Endodermal cell (in vitro differentiated cells): Measurements from ENCODE around the gene LRRC7. TPM values are rescaled to one million over a fixed set of nuclear protein-coding genes. Genes with fewer than 3 reads are reported as not detected.
"Not testable (repeated sequence)": the region's sequence is repeated elsewhere in the genome, so short reads cannot be mapped to it uniquely, and the experiment has no call there.

ENCODE experiments used
- DNase-seq: peaks from one replicate; pipeline ENCODE4 v3.0.0-alpha.2; 2017
- H3K27ac ChIP-seq: 2 replicates; pipeline ENCODE4 v1.5.1; 2013; ENCODE audit warnings: mild to moderate bottlenecking, low read depth, low read length, moderate library complexity
- H3K27me3 ChIP-seq: 2 replicates; pipeline ENCODE4 v1.6.1; 2013; ENCODE audit warnings: mild to moderate bottlenecking, low read length, moderate library complexity; ENCODE audit not compliant: insufficient read depth, control insufficient read depth, poor library complexity, severe bottlenecking
- H3K36me3 ChIP-seq: 2 replicates; pipeline ENCODE4 v1.7.0; 2013; ENCODE audit warnings: mild to moderate bottlenecking, low read length, moderate library complexity; ENCODE audit not compliant: control insufficient read depth, insufficient read depth
- H3K4me1 ChIP-seq: one replicate; pipeline ENCODE4 v1.7.0; 2013; ENCODE audit warnings: low read length; ENCODE audit not compliant: control insufficient read depth, insufficient read depth
- H3K4me3 ChIP-seq: 2 replicates; pipeline ENCODE4 v1.5.1; 2013; ENCODE audit warnings: mild to moderate bottlenecking, low read length, moderate library complexity
- H3K9ac ChIP-seq: 2 replicates; pipeline ENCODE4 v1.6.1; 2013; ENCODE audit warnings: mild to moderate bottlenecking, low read length, moderate library complexity; ENCODE audit not compliant: poor library complexity, severe bottlenecking; ENCODE audit errors: extremely low read depth
- H3K9me3 ChIP-seq: 2 replicates; pipeline ENCODE4 v1.6.1; 2013; ENCODE audit warnings: mild to moderate bottlenecking, low read length, moderate library complexity; ENCODE audit not compliant: control insufficient read depth
- H3K27ac Mint-ChIP-seq: 2 replicates; pipeline ENCODE4 v1.8.0; 2020; ENCODE audit warnings: mixed read lengths
- H3K27me3 Mint-ChIP-seq: 2 replicates; pipeline ENCODE4 v1.8.0; 2021; ENCODE audit warnings: mild to moderate bottlenecking, mixed read lengths; ENCODE audit not compliant: insufficient read depth
- H3K36me3 Mint-ChIP-seq: 2 replicates; pipeline ENCODE4 v1.8.0; 2020; ENCODE audit warnings: low read depth, mixed read lengths
- H3K4me1 Mint-ChIP-seq: 2 replicates; pipeline ENCODE4 v1.8.0; 2020; ENCODE audit warnings: mixed read lengths
- H3K4me3 Mint-ChIP-seq: 2 replicates; pipeline ENCODE4 v1.8.0; 2020; ENCODE audit warnings: mild to moderate bottlenecking, moderate library complexity, mixed read lengths
- H3K9me3 Mint-ChIP-seq: 2 replicates; pipeline ENCODE4 v1.8.0; 2020; ENCODE audit warnings: mild to moderate bottlenecking, mixed read lengths
- CTCF ChIP-seq: fragments of 200-600 bp; sonication (generic); conservative IDR thresholded peaks from 2 replicates; pipeline ENCODE4 v1.5.0; 2021; ENCODE audit warnings: antibody characterized with exemption, mild to moderate bottlenecking
- WGBS, 2 experiments: methylation state at CpG; one replicate each; pipeline versions ENCODE4 v1.1.5 to v1.1.7; 2013; ENCODE audit warnings: missing lambda C conversion rate in 2 of 2, mixed read lengths in 1 of 2; ENCODE audit not compliant: insufficient coverage in 1 of 2, insufficient read length in 1 of 2; 5-methylcytosine and 5-hydroxymethylcytosine counted together
- total RNA-seq, 2 donors: library from RNA; stranded (reverse); fragmentation: NEBNext Ultra II Directional in 1 of 2; extraction: Animal tissue kit (Norgen Biotek cat#: 25700) in 1 of 2; gene quantifications; 2 replicates in 1 of 2; 3 replicates in 1 of 2; pipeline ENCODE4 v1.2.1, GENCODE V29; 2021

LRRC7 gene
- total RNA-seq, 2 donors from 2014 or later = 1.4 to 2.2 TPM

GRCh38 chr1:69711190-69711930, 143.6 kb downstream of the LRRC7 start:
- H3K9ac ChIP-seq = no peak overlapping the region
- no peaks in the 10 kb centered on the region for H3K9me3 ChIP-seq
- no peaks in the 10 kb centered on the region for H3K36me3 ChIP-seq
- H3K27me3 Mint-ChIP-seq = no peaks in the 10 kb centered on the region
- H3K4me3 Mint-ChIP-seq = no peak overlapping the region
- no peak overlapping the region for H3K27ac ChIP-seq
- no peaks in the 10 kb centered on the region for H3K36me3 Mint-ChIP-seq
- DNase-seq = no peak
- no peak overlapping the region for H3K4me3 ChIP-seq
- H3K4me1 ChIP-seq = no peaks in the 10 kb centered on the region
- H3K9me3 Mint-ChIP-seq = no peaks in the 10 kb centered on the region
- 93 to 100% methylated on average over 3 to 4 of the region's 4 CpGs for WGBS, 2 experiments
- TF ChIP-seq CTCF = no peak
- no peaks in the 10 kb centered on the region for H3K27me3 ChIP-seq
- peaks cover 3% of the 10 kb centered on the region for H3K4me1 Mint-ChIP-seq
- no peak overlapping the region for H3K27ac Mint-ChIP-seq

- H3K4me1 Mint-ChIP-seq, H3K36me3 ChIP-seq, H3K4me3 Mint-ChIP-seq, H3K27ac Mint-ChIP-seq, H3K4me1 ChIP-seq, H3K27ac ChIP-seq, H3K27me3 ChIP-seq, H3K27me3 Mint-ChIP-seq, H3K9ac ChIP-seq, DNase-seq, H3K36me3 Mint-ChIP-seq, H3K9me3 ChIP-seq, H3K4me3 ChIP-seq, H3K9me3 Mint-ChIP-seq: not testable (repeated sequence)
Measured at GRCh38 chr1:69717834-69718233, 150.1 kb downstream of the LRRC7 start.

DNA sequence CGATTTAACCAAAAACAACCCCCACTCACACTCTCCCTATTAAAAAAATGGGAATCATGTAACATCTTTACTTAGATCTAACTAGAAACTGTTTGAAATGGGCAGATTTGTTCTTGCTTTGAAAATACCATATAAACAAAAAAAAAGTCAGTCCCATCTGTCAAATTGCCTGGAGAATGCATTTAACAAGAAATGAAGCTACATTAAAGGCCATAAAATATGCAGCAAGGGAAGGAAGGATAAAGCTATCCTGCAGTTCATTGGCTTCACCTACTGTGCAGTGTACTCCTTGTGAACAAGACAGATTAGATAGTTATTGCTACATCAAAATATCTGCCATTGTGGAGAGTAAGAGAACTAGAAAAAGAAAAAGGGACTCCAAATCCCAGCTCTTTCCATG, 160.5 kb downstream of the LRRC7 start:
- Histone ChIP-seq H3K9me3 (peaks cover 23% of the 10 kb centered on the region), H3K9ac (no peak overlapping the region), H3K4me1 (no peaks in the 10 kb centered on the region), H3K4me3 (no peak overlapping the region), H3K27me3 (no peaks in the 10 kb centered on the region), H3K36me3 (no peaks in the 10 kb centered on the region), H3K27ac (no peak overlapping the region)
- no peak for TF ChIP-seq CTCF
- no peak for DNase-seq
- H3K9me3 Mint-ChIP-seq = peaks cover 21% of the 10 kb centered on the region
- no CpG with 5 or more reads among the region's 1 CpG for WGBS, 2 experiments
- no peaks in the 10 kb centered on the region for H3K4me1 Mint-ChIP-seq
- H3K27ac Mint-ChIP-seq = no peak overlapping the region
- H3K4me3 Mint-ChIP-seq = no peak overlapping the region
- H3K36me3 Mint-ChIP-seq = peaks cover 5% of the 10 kb centered on the region
- no peaks in the 10 kb centered on the region for H3K27me3 Mint-ChIP-seq

GRCh38 chr1:69733061-69733460, 165.3 kb downstream of the LRRC7 start:
- no peak for TF ChIP-seq CTCF
- Mint-ChIP-seq H3K27ac (no peak overlapping the region), H3K9me3 (peaks cover 29% of the 10 kb centered on the region), H3K4me1 (peaks cover 4% of the 10 kb centered on the region), H3K36me3 (peaks cover 8% of the 10 kb centered on the region), H3K4me3 (no peak overlapping the region), H3K27me3 (no peaks in the 10 kb centered on the region)
- H3K27ac ChIP-seq = no peak overlapping the region
- H3K9me3 ChIP-seq = peaks cover 34% of the 10 kb centered on the region
- H3K4me3 ChIP-seq = no peak overlapping the region
- no peaks in the 10 kb centered on the region for H3K36me3 ChIP-seq
- DNase-seq = no peak
- H3K27me3 ChIP-seq = no peaks in the 10 kb centered on the region
- H3K4me1 ChIP-seq = no peaks in the 10 kb centered on the region
- no peak overlapping the region for H3K9ac ChIP-seq
